SHP77 (cell line): ENCODE results near the gene CAPZB.

ENCODE experiments used
- DNase-seq, 2 experiments: peaks; one replicate each; lab custom pipeline; 2025; lab: John Stamatoyannopoulos, UW

CAPZB gene

DNA sequence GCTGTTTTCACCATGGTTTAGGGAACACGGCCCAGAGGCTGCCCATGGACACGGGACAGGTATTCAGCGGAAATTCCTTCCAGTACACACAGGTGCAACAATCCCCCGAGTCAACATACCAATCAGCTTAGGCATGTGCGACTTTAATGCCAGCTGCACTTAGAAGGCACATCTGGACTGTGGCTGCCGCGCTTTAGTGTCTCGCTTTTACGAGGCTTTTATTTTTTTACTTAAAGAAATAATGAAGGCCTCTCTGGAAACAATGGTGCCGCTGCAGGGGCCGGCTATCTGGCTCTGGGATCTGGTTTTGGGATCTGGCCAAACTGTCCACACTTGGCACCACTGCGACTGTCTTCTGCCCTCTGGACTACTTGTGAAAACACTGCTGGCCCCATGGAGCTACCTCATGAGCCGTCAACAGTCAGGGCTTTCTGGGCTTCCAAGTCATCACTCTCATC, 117.7 kb downstream of the CAPZB start:
- DNase-seq, result no peak

GRCh38 chr1:19366599-19367536, 118.5 kb downstream of the CAPZB start:
- no peak for DNase-seq

- no peak for DNase-seq
Measured at GRCh38 chr1:19365721-19366120, 119.6 kb downstream of the CAPZB start.

- DNase-seq, result no peak
Measured at GRCh38 chr1:19363536-19364152, 121.7 kb downstream of the CAPZB start.

GRCh38 chr1:19361611-19362147, 123.7 kb downstream of the CAPZB start:
- no peak for DNase-seq

- no peak for DNase-seq
Measured at GRCh38 chr1:19360843-19361610, 124.3 kb downstream of the CAPZB start.

GRCh38 chr1:19360432-19360831, 124.9 kb downstream of the CAPZB start:
- DNase-seq, result no peak

DNA sequence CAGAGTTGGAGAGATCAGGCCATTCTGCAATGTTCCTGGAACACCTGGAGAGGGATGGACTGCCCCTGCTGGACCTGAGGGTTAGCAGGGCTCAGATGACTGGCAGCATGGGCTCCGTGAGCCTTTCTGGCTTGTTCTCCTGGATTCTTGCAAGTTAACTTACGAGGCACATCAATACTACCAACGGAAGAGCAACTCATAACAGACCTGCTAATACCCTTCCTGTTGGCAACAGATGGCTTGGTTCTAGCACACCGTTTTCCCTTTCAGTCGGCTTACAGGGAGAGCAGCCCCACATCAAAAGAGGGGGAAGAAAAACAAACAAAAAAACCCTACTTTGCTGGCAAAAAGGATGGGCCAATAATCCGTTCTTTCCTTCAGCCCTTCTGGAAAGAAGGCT, 125.3 kb downstream of the CAPZB start:
- DNase-seq, result no peak

DNA sequence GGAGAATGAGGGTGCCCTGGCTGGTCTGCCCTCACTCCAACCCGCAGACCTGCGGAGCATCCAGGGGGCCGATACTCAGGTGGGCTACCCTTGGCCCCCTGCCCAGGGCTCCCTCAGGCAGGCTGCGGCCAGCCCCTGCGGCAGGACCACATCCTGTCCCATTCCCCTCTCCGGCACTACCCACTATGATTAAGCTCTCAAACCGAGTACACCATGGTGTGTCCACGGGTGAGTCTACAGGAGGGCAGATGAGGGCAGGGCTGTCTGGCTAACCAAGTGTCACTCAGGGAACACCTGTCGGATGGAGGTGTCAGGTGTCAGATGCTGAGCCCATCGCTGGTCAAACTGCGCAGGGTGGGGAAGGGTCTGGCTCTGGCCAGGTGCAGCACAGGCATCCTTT, 126.0 kb downstream of the CAPZB start:
- no peak for DNase-seq

DNA sequence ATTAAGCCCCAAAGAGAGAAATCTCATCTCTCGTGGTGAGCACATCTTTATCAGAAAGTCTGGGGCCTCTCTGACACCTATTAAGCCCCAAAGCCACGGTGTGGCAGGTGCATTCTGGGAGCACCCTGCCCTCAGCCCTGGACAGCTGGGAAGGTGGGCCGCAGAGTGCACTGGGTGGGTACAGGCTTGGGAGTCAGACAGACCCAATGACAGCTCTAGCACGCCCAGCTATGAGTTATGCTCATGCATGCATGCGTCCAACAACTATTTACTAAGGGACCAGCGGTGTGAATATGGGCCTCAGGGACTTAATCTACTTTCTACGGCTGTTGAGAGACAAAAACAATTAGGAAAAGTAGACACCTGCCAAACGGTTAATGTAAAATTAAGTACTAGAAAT, 126.6 kb downstream of the CAPZB start:
- no peak for DNase-seq

GRCh38 chr1:19357299-19357986, 127.9 kb downstream of the CAPZB start:
- DNase-seq, result no peak

- no peak for DNase-seq
Measured at GRCh38 chr1:19356266-19356665, 129.1 kb downstream of the CAPZB start.

DNA sequence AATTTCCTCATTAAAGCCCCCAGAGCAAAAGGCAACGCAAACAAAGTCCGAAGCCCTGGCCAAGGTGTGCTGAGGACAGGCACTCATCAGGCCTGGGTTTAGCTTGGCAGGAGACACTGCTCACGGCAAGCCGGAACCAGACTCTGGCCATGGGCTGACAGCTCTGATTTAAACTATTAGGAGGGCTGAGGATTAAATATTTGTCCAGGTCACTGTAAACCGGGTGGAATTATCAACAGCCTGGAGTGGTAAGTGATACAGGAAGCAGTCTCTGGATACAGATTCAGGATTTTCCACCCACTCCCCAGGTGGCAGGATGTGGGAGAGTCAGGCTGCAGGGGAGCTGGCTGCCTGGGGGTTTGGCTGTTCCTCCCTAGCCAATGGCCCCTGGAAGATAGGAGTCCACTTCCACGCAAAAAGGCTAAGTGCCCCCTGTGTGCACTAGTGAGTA, 130.8 kb downstream of the CAPZB start:
- no peak for DNase-seq

DNA sequence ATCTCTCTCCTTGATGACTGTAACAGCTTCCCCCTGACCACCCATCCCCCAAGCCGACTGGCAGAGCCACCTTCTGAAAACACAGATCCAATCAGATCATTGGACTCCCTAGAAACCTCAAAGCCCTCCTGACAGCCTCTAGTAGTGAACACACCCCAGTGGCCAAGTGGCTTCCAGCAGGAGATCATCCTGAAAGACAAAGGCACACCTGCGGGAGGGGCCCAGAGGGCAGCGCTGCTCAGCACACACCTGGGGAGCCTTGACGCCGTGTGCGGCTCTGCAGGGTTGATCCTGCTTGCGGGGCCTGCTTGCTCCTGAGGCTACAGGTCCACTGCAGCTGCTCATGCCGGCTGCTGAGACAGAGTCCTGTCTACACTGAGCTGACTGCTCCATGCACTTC, 131.7 kb downstream of the CAPZB start:
- DNase-seq, result no peak

DNA sequence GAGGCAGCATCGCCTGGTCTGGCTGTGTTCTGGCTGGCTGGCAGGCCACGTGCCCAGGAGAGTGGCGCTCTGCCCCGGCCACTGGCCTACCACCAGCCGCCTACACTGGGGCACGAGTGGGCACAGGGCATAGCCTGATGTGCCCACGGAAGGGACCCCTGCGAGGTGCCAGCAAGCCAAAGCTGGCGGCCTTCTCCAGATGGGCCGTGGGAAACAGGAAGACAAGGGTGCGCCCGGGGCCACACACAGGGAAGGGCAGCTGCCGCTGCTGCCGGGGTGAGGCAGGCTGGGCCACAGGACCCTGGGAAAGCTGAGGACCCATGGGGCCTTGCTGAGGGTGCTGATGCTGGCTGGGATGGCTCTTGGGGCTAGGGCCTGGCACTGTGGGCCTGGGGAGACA, 132.5 kb downstream of the CAPZB start:
- DNase-seq, result no peak

GRCh38 chr1:19351873-19352272, 133.5 kb downstream of the CAPZB start:
- no peak for DNase-seq

DNA sequence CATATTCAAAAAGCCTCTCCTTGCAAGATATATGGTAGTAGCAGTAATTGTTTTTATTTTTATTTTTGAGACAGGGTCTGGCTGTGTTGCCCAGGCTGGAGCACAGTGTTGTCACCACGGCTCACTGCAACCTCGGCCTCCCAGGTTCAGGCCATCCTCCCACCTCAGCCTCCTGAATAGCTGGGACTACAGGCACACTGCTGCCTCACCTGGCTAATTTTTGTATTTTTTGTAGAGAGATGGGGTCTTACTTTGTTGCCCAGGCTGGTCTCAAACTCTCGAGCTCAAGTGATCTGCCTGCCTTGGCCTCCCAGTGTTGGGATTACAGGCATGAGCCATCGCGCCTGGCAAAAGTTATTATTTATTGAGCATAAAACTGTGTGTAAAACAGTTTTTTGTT, 134.8 kb downstream of the CAPZB start:
- DNase-seq, result no peak

- DNase-seq, result no peak
Measured at GRCh38 chr1:19349999-19350398, 135.3 kb downstream of the CAPZB start.

- no peak for DNase-seq
Measured at GRCh38 chr1:19348441-19349198, 136.7 kb downstream of the CAPZB start.

DNA sequence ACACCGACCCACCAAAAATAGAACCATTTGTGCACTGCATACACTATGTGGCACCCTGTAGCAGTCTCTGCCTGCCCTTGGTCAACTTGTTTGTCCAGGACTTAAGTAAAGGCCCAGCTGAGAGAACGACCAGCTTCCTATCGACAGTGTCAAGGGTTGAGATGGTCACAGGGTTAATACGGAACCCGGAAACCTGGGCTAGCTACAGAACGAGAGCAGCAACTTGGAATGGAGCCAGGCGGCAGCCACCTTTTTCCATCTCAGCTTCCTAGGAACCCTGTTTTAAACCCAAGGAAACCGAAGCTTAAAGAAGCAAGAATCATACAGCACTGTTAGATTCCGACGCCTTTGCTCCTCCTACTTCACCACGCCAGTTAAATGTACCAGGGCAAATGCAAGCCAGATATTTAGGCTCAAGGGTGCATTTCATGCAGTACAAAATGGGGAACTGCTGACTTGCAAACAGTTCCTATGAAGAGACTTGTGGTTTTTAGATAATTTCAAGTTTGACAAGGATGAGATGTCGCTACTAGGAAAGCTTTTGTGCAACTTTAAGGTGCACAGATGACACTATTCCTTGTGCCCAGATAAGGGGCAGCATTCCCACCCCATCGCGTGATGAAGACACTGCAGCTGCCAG, 137.7 kb downstream of the CAPZB start:
- DNase-seq, result no peak
